Caco-2 (cell line): ENCODE measurements around the gene ESR2. TPM values are rescaled to one million over a fixed set of nuclear protein-coding genes. Genes with fewer than 3 reads are reported as not detected.

ENCODE experiments used
- BruUV-seq: library from RNA; stranded (reverse); fragments of 400-500 nt; replicated peaks from 2 replicates; lab custom pipeline; 2021; lab: Mats Ljungman, UMichigan
- CTCF ChIA-PET: fragments of 300-600 bp; sonication (Branson Sonifier 250); formaldehyde crosslinking; loops from one replicate; lab custom pipeline; 2022; ENCODE audit warnings: antibody characterized with exemption; lab: Charles Lee
- POLR2A ChIA-PET: fragments of 300-600 bp; sonication (Branson Sonifier 250); formaldehyde crosslinking; loops from one replicate; lab custom pipeline; 2022; ENCODE audit warnings: antibody characterized with exemption; lab: Charles Lee
- DNase-seq, 2 experiments: peaks; one replicate each; pipeline versions ENCODE4 v3.0.0 to v3.0.0-alpha.2; 2020 to 2022
- H3K27me3 ChIP-seq: replicated peaks from 2 replicates; pipeline ENCODE4 v1.6.0; 2011; ENCODE audit warnings: low read length; ENCODE audit not compliant: control insufficient read depth, insufficient read depth
- H3K36me3 ChIP-seq: 2 replicates; pipeline ENCODE4 v1.5.1; 2011; ENCODE audit warnings: low read length; ENCODE audit not compliant: control insufficient read depth, insufficient read depth
- H3K4me1 ChIP-seq: fragments of 250-450 bp; sonication (Bioruptor Pico); 2 replicates; pipeline ENCODE4 v1.5.1; 2020; ENCODE audit warnings: mild to moderate bottlenecking
- H3K4me3 ChIP-seq: 2 replicates; pipeline ENCODE4 v1.5.1; 2011; ENCODE audit warnings: low read depth, mild to moderate bottlenecking, control low read depth, low read length
- H3K9me3 ChIP-seq: fragments of 250-450 bp; sonication (Bioruptor Pico); 2 replicates; pipeline ENCODE4 v1.5.1; 2020; ENCODE audit warnings: mild to moderate bottlenecking, moderate library complexity
- H3K27ac Mint-ChIP-seq: one replicate; pipeline ENCODE4 v1.8.0; 2022; ENCODE audit warnings: mixed read lengths; ENCODE audit not compliant: unreplicated experiment
- H3K27me3 Mint-ChIP-seq: one replicate; pipeline ENCODE4 v1.8.0; 2022; ENCODE audit warnings: mixed read lengths; ENCODE audit not compliant: insufficient read depth, unreplicated experiment
- H3K36me3 Mint-ChIP-seq: one replicate; pipeline ENCODE4 v1.8.0; 2022; ENCODE audit warnings: mild to moderate bottlenecking, mixed read lengths; ENCODE audit not compliant: insufficient read depth, unreplicated experiment
- H3K4me1 Mint-ChIP-seq: one replicate; pipeline ENCODE4 v1.8.0; 2022; ENCODE audit warnings: low read depth, mixed read lengths; ENCODE audit not compliant: unreplicated experiment
- H3K4me3 Mint-ChIP-seq: one replicate; pipeline ENCODE4 v1.8.0; 2022; ENCODE audit warnings: mild to moderate bottlenecking, moderate library complexity, mixed read lengths; ENCODE audit not compliant: unreplicated experiment
- H3K9me3 Mint-ChIP-seq: one replicate; pipeline ENCODE4 v1.8.0; 2022; ENCODE audit warnings: mixed read lengths; ENCODE audit not compliant: unreplicated experiment
- intact Hi-C: fragments of 100-400 bp; cut with micrococcal nuclease; formaldehyde crosslinking; loops from one replicate; pipeline ENCODE4 v1.10.0; 2022; ENCODE audit not compliant: unreplicated experiment
- total RNA-seq: library from RNA; stranded (reverse); gene quantifications from 2 replicates; pipeline ENCODE4 v1.2.3, GENCODE V29; 2022
- TF ChIP-seq, protein P1 (sequence below), 2 experiments: fragments of 200-600 bp in 1 of 2; IDR thresholded peaks; 1 replicate in 1 of 2; 2 replicates in 1 of 2; pipeline versions ENCODE4 v1.5.1 to v1.8.0; 2011 to 2022; ENCODE audit warnings: antibody characterized with exemption in 1 of 2, control low read depth in 1 of 2, inconsistent platforms in 1 of 2, low read depth in 1 of 2, low read length in 1 of 2, mild to moderate bottlenecking in 1 of 2, moderate library complexity in 1 of 2; ENCODE audit not compliant: insufficient read depth in 1 of 2, severe bottlenecking in 1 of 2, unreplicated experiment in 1 of 2

The ESR2 gene
- total RNA-seq, 1 experiment from 2014 or later = 0.23 TPM

DNA sequence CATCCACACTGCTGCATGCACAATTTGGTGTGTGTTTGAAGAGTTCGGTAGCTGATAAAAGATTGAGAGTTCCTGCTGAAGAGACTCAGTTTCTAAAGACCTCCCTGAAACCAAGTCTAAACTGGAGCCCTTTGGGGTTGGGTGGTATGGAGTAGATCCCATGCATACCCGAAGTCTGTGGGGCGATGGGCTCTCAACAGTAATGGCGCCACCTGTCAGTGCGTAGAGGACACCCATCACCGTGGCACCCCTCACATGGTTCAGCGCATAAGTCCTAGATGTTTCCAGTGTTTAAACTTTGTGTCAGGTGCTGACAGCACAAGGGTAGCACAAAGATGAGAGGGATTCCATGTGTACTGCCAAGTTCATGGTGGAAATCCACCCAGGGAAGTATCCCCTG lies 85.9 kb downstream of the ESR2 start:
- no peak overlapping the region for H3K4me3 Mint-ChIP-seq
- POLR2A ChIA-PET = no interaction called here
- H3K9me3 ChIP-seq = no peaks in the 10 kb centered on the region
- BruUV-seq = no TSS peak
- DNase-seq = no peak
- peaks cover 13% of the 10 kb centered on the region for H3K4me1 ChIP-seq
- TF ChIP-seq, protein P1, sequence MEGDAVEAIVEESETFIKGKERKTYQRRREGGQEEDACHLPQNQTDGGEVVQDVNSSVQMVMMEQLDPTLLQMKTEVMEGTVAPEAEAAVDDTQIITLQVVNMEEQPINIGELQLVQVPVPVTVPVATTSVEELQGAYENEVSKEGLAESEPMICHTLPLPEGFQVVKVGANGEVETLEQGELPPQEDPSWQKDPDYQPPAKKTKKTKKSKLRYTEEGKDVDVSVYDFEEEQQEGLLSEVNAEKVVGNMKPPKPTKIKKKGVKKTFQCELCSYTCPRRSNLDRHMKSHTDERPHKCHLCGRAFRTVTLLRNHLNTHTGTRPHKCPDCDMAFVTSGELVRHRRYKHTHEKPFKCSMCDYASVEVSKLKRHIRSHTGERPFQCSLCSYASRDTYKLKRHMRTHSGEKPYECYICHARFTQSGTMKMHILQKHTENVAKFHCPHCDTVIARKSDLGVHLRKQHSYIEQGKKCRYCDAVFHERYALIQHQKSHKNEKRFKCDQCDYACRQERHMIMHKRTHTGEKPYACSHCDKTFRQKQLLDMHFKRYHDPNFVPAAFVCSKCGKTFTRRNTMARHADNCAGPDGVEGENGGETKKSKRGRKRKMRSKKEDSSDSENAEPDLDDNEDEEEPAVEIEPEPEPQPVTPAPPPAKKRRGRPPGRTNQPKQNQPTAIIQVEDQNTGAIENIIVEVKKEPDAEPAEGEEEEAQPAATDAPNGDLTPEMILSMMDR (IDR thresholded peaks at IDR 0.05; ENCODE audit: insufficient read depth in 1 of 2, low read depth in 1 of 2, low read length in 1 of 2, severe bottlenecking in 1 of 2, unreplicated experiment in 1 of 2) = no peak
- H3K36me3 Mint-ChIP-seq = no peaks in the 10 kb centered on the region
- no peaks in the 10 kb centered on the region for H3K9me3 Mint-ChIP-seq
- CTCF ChIA-PET = interaction anchor here (0.9 kb wide), 1 partner anchor 86 kb away, joined by 4 read pairs; the partner anchor contains the start of gene ESR2
- no peak overlapping the region for H3K4me3 ChIP-seq
- H3K36me3 ChIP-seq = no peaks in the 10 kb centered on the region
- H3K27ac Mint-ChIP-seq = no peak overlapping the region
- no peaks in the 10 kb centered on the region for H3K27me3 Mint-ChIP-seq
- intact Hi-C loops = no loop called here
- H3K4me1 Mint-ChIP-seq = peaks cover 16% of the 10 kb centered on the region
- H3K27me3 ChIP-seq = no peaks in the 10 kb centered on the region

DNA sequence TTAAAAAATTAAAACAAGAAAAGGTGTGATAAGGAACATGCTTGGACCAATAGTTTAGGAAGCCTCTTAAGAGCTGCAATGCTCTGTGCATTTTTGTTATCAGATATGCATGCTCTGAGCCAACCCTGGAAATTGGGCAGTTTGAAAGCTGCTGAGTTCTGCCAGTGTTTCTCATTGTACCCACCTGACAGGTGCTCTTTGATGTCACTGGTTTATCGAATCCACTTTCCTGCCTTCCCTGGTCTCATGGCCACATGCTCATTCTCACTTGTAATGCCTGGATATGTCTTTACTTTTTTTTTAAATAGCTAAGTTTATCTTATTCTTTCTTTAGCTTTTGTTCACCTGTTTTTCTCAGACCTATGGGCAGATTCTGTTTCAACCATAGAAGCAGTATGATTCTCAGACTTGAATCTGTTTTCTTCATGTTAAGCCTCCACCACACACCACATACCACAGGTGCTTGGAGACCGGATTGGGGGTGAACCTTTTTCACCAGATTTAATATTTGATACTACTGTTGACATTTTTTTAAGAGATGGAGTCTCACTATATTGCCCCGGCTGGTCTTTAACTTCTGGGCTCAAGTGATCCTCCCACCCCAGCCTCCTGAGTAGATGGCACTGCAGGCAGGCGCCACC lies 90.7 kb downstream of the ESR2 start:
- peaks cover 15% of the 10 kb centered on the region; the same call in 1 of the 2 replicates for H3K4me1 ChIP-seq
- no peaks in the 10 kb centered on the region for H3K9me3 ChIP-seq
- Mint-ChIP-seq H3K27ac (no peak overlapping the region), H3K27me3 (no peaks in the 10 kb centered on the region), H3K4me3 (no peak overlapping the region), H3K4me1 (peaks cover 13% of the 10 kb centered on the region), H3K9me3 (no peaks in the 10 kb centered on the region), H3K36me3 (peaks cover 5% of the 10 kb centered on the region)
- H3K36me3 ChIP-seq = no peaks in the 10 kb centered on the region
- no peak overlapping the region for H3K4me3 ChIP-seq
- ChIA-PET POLR2A (no interaction called here), CTCF (no interaction called here)
- no peaks in the 10 kb centered on the region for H3K27me3 ChIP-seq
- intact Hi-C loops = no loop called here
- TF ChIP-seq, protein P1 (IDR thresholded peaks at IDR 0.05; ENCODE audit: insufficient read depth in 1 of 2, low read depth in 1 of 2, low read length in 1 of 2, severe bottlenecking in 1 of 2, unreplicated experiment in 1 of 2) = no peak
- no TSS peak for BruUV-seq
- DNase-seq = no peak

DNA sequence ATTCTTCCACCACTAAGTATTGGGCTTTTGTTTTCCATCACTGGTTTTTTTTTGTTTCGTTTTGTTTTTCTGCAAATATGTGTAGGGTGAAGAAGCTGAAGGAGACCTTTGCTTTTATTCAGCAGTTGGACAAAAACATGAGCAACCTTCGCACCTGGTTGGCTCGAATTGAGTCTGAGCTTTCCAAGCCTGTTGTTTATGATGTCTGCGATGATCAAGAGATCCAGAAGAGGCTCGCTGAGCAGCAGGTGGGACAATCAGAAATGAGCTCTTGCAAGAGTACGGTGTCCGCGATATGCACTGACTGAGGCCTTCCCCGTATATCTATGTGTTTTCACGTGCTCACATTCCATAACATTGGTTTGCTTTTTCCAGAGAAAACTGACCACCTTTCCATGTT lies 91.5 kb downstream of the ESR2 start:
- TF ChIP-seq, protein P1 (IDR thresholded peaks at IDR 0.05; ENCODE audit: insufficient read depth in 1 of 2, low read depth in 1 of 2, low read length in 1 of 2, severe bottlenecking in 1 of 2, unreplicated experiment in 1 of 2) = no peak
- no peak overlapping the region for H3K27ac Mint-ChIP-seq
- ChIA-PET POLR2A (no interaction called here), CTCF (no interaction called here)
- DNase-seq = no peak
- Histone ChIP-seq H3K4me1 (peaks cover 15% of the 10 kb centered on the region; the same call in 1 of the 2 replicates), H3K9me3 (no peaks in the 10 kb centered on the region), H3K27me3 (no peaks in the 10 kb centered on the region), H3K4me3 (no peak overlapping the region), H3K36me3 (no peaks in the 10 kb centered on the region)
- no peaks in the 10 kb centered on the region for H3K9me3 Mint-ChIP-seq
- no peaks in the 10 kb centered on the region for H3K27me3 Mint-ChIP-seq
- peaks cover 13% of the 10 kb centered on the region for H3K4me1 Mint-ChIP-seq
- intact Hi-C loops = no loop called here
- no peak overlapping the region for H3K4me3 Mint-ChIP-seq
- BruUV-seq = no TSS peak
- peaks cover 5% of the 10 kb centered on the region for H3K36me3 Mint-ChIP-seq
